CD8-positive, alpha-beta memory T cell (primary cell): ENCODE data around the gene GTF2F2. TPM values are rescaled to one million over a fixed set of nuclear protein-coding genes. Genes with fewer than 3 reads are reported as not detected.
"Not testable (repeated sequence)": the region's sequence is repeated elsewhere in the genome, so short reads cannot be mapped to it uniquely, and the experiment has no call there.

ENCODE experiments used
- CTCF ChIA-PET: fragments of 350-600 bp; sonication (Branson Sonifier 250); formaldehyde crosslinking; loops from one replicate; lab custom pipeline; 2021; ENCODE audit warnings: antibody characterized with exemption; lab: Charles Lee
- POLR2A ChIA-PET: fragments of 350-600 bp; sonication (Branson Sonifier 250); formaldehyde crosslinking; loops from one replicate; lab custom pipeline; 2021; ENCODE audit warnings: antibody characterized with exemption; lab: Charles Lee
- DNase-seq, 5 donors: peaks; one replicate each; pipeline versions ENCODE4 v3.0.0 to v3.0.0-alpha.2; 2020 to 2022; ENCODE audit warnings: mixed read lengths in 1 of 5
- H3K27ac ChIP-seq: one replicate; pipeline ENCODE4 v1.7.0; 2013; ENCODE audit warnings: low read depth, mild to moderate bottlenecking, low read length, moderate library complexity
- H3K27me3 ChIP-seq: 2 replicates; pipeline ENCODE4 v1.7.0; 2013; ENCODE audit warnings: low read length, mild to moderate bottlenecking; ENCODE audit not compliant: insufficient read depth, poor library complexity, severe bottlenecking
- H3K36me3 ChIP-seq: 2 replicates; pipeline ENCODE4 v1.7.0; 2013; ENCODE audit warnings: mild to moderate bottlenecking, low read length, moderate library complexity; ENCODE audit not compliant: insufficient read depth
- H3K4me1 ChIP-seq: 2 replicates; pipeline ENCODE4 v1.7.0; 2013; ENCODE audit warnings: mild to moderate bottlenecking, low read length, moderate library complexity; ENCODE audit not compliant: insufficient read depth
- H3K4me3 ChIP-seq: 2 replicates; pipeline ENCODE4 v1.7.0; 2013; ENCODE audit warnings: mild to moderate bottlenecking, low read length
- H3K9me3 ChIP-seq: 2 replicates; pipeline ENCODE4 v1.7.0; 2013; ENCODE audit warnings: mild to moderate bottlenecking, low read length
- H3K27ac Mint-ChIP-seq, 8 donors: one replicate each; pipeline ENCODE4 v1.8.0; 2020 to 2021; ENCODE audit warnings: mixed read lengths in 8 of 8, mild to moderate bottlenecking in 6 of 8, inconsistent platforms in 3 of 8, moderate library complexity in 3 of 8
- H3K27me3 Mint-ChIP-seq, 2 donors: one replicate each; pipeline ENCODE4 v1.8.0; 2020 to 2021; ENCODE audit warnings: mixed read lengths in 2 of 2, mild to moderate bottlenecking in 1 of 2, moderate library complexity in 1 of 2
- H3K36me3 Mint-ChIP-seq, 3 donors: one replicate each; pipeline ENCODE4 v1.8.0; 2020 to 2021; ENCODE audit warnings: mixed read lengths in 3 of 3, inconsistent platforms in 1 of 3, mild to moderate bottlenecking in 1 of 3
- H3K4me1 Mint-ChIP-seq, 3 donors: one replicate each; pipeline ENCODE4 v1.8.0; 2020 to 2021; ENCODE audit warnings: mixed read lengths in 3 of 3, inconsistent platforms in 1 of 3, mild to moderate bottlenecking in 1 of 3
- H3K4me3 Mint-ChIP-seq, 7 donors: one replicate each; pipeline ENCODE4 v1.8.0; 2020 to 2021; ENCODE audit warnings: mixed read lengths in 7 of 7, mild to moderate bottlenecking in 6 of 7, moderate library complexity in 4 of 7, inconsistent platforms in 2 of 7
- H3K9me3 Mint-ChIP-seq, 5 donors: one replicate each; pipeline ENCODE4 v1.8.0; 2020 to 2022; ENCODE audit warnings: mixed read lengths in 5 of 5, mild to moderate bottlenecking in 3 of 5, moderate library complexity in 2 of 5, inconsistent platforms in 1 of 5
- polyA plus RNA-seq: library from polyadenylated mRNA; unstranded; fragments of 300-500 nt; fragmentation: Illumina TruSeq; gene quantifications from one replicate; pipeline ENCODE4 v1.2.3, GENCODE V29; 2021
- total RNA-seq, 2 experiments: library from RNA; stranded (reverse); gene quantifications; one replicate each; pipeline ENCODE4 v1.2.3, GENCODE V29; 2021

Gene GTF2F2
- total and polyA plus RNA-seq, 3 experiments from 2014 or later = 10.4 to 29.3 (median 27.9) TPM

DNA sequence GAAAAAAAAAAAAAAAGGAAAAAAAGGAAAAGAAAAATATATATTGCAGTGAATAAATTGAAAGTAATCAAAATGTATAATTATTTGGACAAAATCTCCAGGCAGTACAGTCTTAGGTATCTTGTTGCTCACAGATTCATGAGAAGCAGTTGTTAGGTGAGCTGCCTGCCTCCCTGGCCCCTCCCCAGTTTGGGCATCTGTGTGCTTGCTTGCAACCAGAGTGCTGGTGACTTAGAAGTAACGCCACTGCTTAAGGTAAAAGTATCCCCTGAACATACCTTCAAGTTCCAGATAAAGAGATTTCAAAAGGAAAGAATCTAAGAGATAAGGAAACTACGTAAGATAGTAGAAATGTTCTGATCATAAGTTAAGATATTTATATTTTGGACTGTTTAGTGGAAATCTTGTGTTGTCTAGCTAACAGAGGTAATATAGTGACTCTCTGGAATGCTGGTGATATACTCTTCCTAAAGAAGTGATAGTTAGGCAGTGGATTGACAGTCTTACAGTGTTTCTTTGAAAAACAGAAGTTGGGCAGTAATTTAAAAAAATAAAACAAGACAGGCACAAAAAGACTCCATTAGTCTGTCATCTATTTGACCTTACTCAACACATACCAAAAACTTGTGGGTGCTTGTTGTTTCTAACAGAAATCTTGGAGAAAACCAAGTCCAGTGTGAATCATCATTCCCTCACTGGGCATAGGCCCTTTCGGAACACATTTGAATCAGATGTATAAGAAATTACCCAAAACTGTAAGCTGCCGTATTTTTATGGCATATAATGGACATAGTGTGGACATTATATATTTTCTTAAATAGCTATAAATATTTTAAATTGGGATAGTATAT, 118.9 kb downstream of the GTF2F2 start:
- H3K9me3 ChIP-seq = no peaks in the 10 kb centered on the region
- no peak for DNase-seq
- H3K27me3 Mint-ChIP-seq = no peaks in the 10 kb centered on the region
- POLR2A ChIA-PET = no interaction called here
- H3K9me3 Mint-ChIP-seq = no peaks in the 10 kb centered on the region
- H3K27ac Mint-ChIP-seq = peak overlapping the region in 1 of 8 donors; percentile 32
- no peak overlapping the region for H3K4me3 Mint-ChIP-seq
- H3K27ac ChIP-seq = no peak overlapping the region
- H3K4me1 ChIP-seq = no peaks in the 10 kb centered on the region
- no peaks in the 10 kb centered on the region for H3K27me3 ChIP-seq
- H3K4me3 ChIP-seq = no peak overlapping the region
- H3K4me1 Mint-ChIP-seq = peaks cover 3 to 9% (median 6%) of the 10 kb centered on the region in 3 donors
- H3K36me3 ChIP-seq = no peaks in the 10 kb centered on the region
- peaks cover 0 to 4% (median 2%) of the 10 kb centered on the region in 3 donors for H3K36me3 Mint-ChIP-seq
- CTCF ChIA-PET = no interaction called here

DNA sequence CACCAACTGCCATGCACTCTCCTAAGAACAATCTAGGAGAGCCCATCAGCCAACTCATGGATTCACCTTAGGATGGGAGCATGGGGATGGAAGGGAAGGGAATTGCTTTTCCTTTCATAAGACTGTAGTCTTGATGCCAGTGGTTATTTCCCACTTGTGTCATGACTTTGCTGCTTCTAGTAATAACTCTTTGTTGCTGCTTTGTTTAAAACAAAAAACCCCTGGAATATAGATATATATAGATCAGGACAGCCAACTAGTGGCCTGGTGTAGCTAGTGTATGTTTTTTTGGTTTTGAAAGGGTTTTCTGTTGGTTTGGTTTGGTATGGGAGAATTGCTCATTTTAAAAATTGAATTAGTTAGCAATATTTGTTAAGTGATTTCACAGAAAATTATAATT, 119.8 kb downstream of the GTF2F2 start:
- POLR2A ChIA-PET = no interaction called here
- no peak overlapping the region for H3K4me3 ChIP-seq

DNA sequence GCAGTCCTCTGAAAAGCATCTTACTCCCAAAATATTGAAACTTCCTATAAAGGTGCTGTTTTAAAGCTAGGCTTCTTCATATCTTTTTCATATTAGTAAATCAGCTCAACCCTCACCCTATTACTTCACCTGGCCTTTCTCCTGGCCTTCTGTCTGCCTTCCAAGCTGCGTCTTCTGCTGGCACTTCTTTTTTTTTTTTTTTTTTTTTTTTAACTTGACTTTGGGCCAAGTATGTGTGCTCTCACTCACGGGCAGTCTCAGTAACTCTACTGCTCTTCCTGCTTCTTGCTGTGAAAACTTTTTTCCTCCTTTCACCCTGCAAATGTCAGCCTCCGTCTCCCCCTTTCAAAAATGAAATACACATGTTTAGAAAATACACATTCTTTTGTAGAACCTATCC, 121.8 kb downstream of the GTF2F2 start:
- Mint-ChIP-seq H3K36me3 (peaks cover 0 to 6% (median 4%) of the 10 kb centered on the region in 3 donors), H3K4me3 (peak overlapping the region in 1 of 7 donors; percentile 15), H3K4me1 (peaks cover 3 to 9% (median 6%) of the 10 kb centered on the region in 3 donors), H3K27ac (peak overlapping the region in 1 of 8 donors; percentile 41), H3K27me3 (no peaks in the 10 kb centered on the region), H3K9me3 (no peaks in the 10 kb centered on the region)
- Histone ChIP-seq H3K27me3 (no peaks in the 10 kb centered on the region), H3K4me3 (no peak overlapping the region), H3K4me1 (no peaks in the 10 kb centered on the region), H3K36me3 (no peaks in the 10 kb centered on the region), H3K27ac (no peak overlapping the region), H3K9me3 (no peaks in the 10 kb centered on the region)
- no peak for DNase-seq
- POLR2A ChIA-PET = no interaction called here
- CTCF ChIA-PET = no interaction called here

More for the DNA sequence above, 119.8 kb downstream of the GTF2F2 start:
- H3K27ac Mint-ChIP-seq = no peak overlapping the region
- Histone ChIP-seq H3K9me3 (no peaks in the 10 kb centered on the region), H3K27me3 (no peaks in the 10 kb centered on the region), H3K36me3 (no peaks in the 10 kb centered on the region), H3K27ac (no peak overlapping the region), H3K4me1 (no peaks in the 10 kb centered on the region)
- H3K4me3 Mint-ChIP-seq = no peak overlapping the region
- CTCF ChIA-PET = no interaction called here
- peaks cover 0 to 4% (median 2%) of the 10 kb centered on the region in 3 donors for H3K36me3 Mint-ChIP-seq
- H3K9me3 Mint-ChIP-seq = no peaks in the 10 kb centered on the region
- DNase-seq = no peak
- H3K27me3 Mint-ChIP-seq = no peaks in the 10 kb centered on the region
- H3K4me1 Mint-ChIP-seq = peaks cover 3 to 9% (median 6%) of the 10 kb centered on the region in 3 donors

DNA sequence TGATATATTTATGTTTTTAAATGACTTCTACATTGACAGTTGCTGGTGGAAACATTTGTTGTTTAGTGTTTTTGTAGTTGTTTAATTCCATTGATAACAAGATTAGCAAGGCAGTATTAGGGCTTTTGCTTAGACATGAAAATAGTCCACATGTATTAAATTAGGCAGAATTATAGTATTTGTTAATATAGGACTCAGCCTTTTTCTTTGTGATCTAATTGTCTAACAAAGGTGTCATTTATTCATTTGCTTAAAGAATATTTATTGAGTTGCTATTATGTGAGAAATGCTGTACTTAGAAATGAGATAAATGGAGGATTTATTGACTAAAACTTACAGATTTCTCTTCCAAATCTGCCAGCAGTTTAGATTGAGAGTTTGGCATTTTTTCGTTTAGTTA, 122.2 kb downstream of the GTF2F2 start:
- no peak for DNase-seq
- Mint-ChIP-seq H3K36me3 (peaks cover 0 to 6% (median 4%) of the 10 kb centered on the region in 3 donors), H3K4me3 (no peak overlapping the region), H3K9me3 (no peaks in the 10 kb centered on the region), H3K27ac (peak overlapping the region in 1 of 8 donors; percentile 41), H3K4me1 (peaks cover 3 to 9% (median 6%) of the 10 kb centered on the region in 3 donors), H3K27me3 (no peaks in the 10 kb centered on the region)
- Histone ChIP-seq H3K9me3 (no peaks in the 10 kb centered on the region), H3K27me3 (no peaks in the 10 kb centered on the region), H3K4me3 (no peak overlapping the region), H3K4me1 (no peaks in the 10 kb centered on the region), H3K27ac (no peak overlapping the region), H3K36me3 (no peaks in the 10 kb centered on the region)
- ChIA-PET CTCF (no interaction called here), POLR2A (no interaction called here)

DNA sequence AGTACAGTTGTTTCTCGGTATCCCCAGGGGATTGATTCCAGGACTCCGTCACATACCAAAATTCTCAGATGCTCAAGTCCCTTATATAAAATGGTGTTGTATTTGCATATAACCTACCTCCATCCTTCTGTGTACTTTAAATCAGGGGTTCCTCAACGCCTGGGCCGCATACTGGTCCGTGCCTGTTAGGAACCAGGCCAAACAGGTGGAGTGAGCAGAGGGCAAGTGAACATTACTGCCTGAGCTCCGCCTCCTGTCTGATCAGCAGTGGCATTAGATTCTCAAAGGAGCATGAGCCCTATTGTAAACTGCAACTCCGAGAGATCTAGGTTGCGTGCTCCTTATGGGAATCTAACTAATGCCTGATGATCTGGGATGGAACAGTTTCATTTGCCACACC, 122.8 kb downstream of the GTF2F2 start:
- Mint-ChIP-seq H3K36me3 (peaks cover 0 to 6% (median 4%) of the 10 kb centered on the region in 3 donors), H3K4me1 (peaks cover 3 to 9% (median 6%) of the 10 kb centered on the region in 3 donors), H3K27ac (peak overlapping the region in 1 of 8 donors; percentile 18), H3K4me3 (no peak overlapping the region), H3K27me3 (no peaks in the 10 kb centered on the region), H3K9me3 (no peaks in the 10 kb centered on the region)
- H3K4me3 ChIP-seq = no peak overlapping the region
- no peaks in the 10 kb centered on the region for H3K27me3 ChIP-seq
- H3K4me1 ChIP-seq = no peaks in the 10 kb centered on the region
- CTCF ChIA-PET = no interaction called here
- POLR2A ChIA-PET = no interaction called here
- H3K36me3 ChIP-seq = no peaks in the 10 kb centered on the region
- no peak for DNase-seq
- no peak overlapping the region for H3K27ac ChIP-seq
- no peaks in the 10 kb centered on the region for H3K9me3 ChIP-seq

DNA sequence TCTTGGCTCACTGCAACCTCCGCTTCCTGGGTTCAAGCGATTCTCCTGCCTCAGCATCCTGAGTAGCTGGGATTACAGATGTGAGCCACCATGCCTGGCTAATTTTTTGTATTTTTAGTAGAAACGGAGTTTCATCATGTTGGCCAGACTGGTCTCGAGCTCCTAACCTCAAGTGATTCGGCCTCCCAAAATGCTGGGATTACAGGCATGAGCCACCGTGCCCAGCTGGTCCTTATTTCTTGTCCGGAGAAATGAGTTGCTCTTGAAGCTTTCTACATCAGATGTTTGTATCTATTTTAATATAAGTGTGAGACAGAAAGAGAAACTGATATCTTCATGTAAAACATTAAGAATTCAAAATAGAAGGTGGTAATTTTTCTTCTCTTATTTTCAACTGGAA, 124.4 kb downstream of the GTF2F2 start:
- H3K27me3 ChIP-seq, POLR2A ChIA-PET, H3K27ac Mint-ChIP-seq, H3K36me3 Mint-ChIP-seq, H3K27me3 Mint-ChIP-seq, H3K27ac ChIP-seq, H3K4me1 Mint-ChIP-seq, H3K36me3 ChIP-seq, H3K9me3 ChIP-seq, DNase-seq, H3K4me3 ChIP-seq, H3K4me3 Mint-ChIP-seq, H3K9me3 Mint-ChIP-seq, H3K4me1 ChIP-seq: not testable (repeated sequence)
- CTCF ChIA-PET = interaction anchor here (1.5 kb wide), 1 partner anchor 13 kb away, joined by 5 read pairs; no protein-coding TSS in a partner anchor

DNA sequence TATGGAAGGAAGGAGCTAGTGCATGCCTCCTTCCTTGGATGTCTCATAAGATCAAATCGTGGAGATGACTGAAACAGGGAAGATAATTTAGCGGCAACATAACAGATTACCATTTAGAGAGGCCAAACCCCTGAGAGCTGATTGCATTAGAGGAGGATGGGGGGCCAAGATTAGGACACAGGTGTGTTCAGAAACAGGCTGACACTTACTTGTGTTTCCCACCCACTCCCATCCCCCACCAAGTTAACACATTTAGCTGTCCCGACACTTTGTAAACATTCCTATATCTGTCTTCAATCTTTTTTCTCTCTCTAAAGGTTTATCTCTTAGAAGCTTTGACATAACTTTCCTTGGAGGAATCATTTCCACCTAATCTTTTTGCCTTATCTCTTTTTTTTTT, 129.4 kb downstream of the GTF2F2 start:
- no peaks in the 10 kb centered on the region for H3K9me3 ChIP-seq
- no peak overlapping the region for H3K4me3 Mint-ChIP-seq
- no peak overlapping the region for H3K4me3 ChIP-seq
- H3K4me1 ChIP-seq = no peaks in the 10 kb centered on the region
- no peaks in the 10 kb centered on the region for H3K27me3 ChIP-seq
- no peak overlapping the region for H3K27ac ChIP-seq
- DNase-seq = no peak
- no peaks in the 10 kb centered on the region for H3K9me3 Mint-ChIP-seq
- POLR2A ChIA-PET = interaction anchor here (0.6 kb wide), 1 partner anchor 68 kb away, joined by 3 read pairs; no protein-coding TSS in a partner anchor
- CTCF ChIA-PET = no interaction called here
- no peaks in the 10 kb centered on the region for H3K36me3 ChIP-seq
- H3K4me1 Mint-ChIP-seq = no peaks in the 10 kb centered on the region
- no peak overlapping the region for H3K27ac Mint-ChIP-seq
- H3K36me3 Mint-ChIP-seq = peaks cover 4 to 33% (median 8%) of the 10 kb centered on the region in 3 donors
- H3K27me3 Mint-ChIP-seq = no peaks in the 10 kb centered on the region

DNA sequence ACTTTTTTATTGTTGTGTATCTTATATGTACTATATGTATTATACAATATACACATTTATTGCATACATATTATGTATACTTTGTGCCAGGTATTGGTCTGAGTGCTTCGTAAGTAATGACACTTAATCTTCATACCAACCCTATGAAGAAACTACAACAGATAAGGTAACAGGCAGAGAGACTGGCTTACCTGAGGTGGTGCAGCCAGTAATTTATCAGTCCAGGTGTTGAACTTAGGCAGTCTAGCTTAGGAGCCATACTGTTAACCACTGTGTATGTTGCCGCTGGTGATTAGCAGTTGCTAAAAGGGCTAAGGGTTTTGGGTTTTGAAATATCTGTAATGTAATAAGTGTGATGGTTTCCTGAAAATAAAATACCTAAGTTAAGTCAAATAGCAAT, 134.1 kb downstream of the GTF2F2 start:
- H3K9me3 ChIP-seq = no peaks in the 10 kb centered on the region
- Mint-ChIP-seq H3K9me3 (no peaks in the 10 kb centered on the region), H3K27me3 (no peaks in the 10 kb centered on the region), H3K4me1 (peaks cover 4 to 19% (median 12%) of the 10 kb centered on the region in 3 donors), H3K36me3 (peaks cover 4 to 40% (median 9%) of the 10 kb centered on the region in 3 donors), H3K4me3 (no peak overlapping the region), H3K27ac (no peak overlapping the region)
- no peaks in the 10 kb centered on the region for H3K27me3 ChIP-seq
- no peak overlapping the region for H3K27ac ChIP-seq
- H3K4me1 ChIP-seq = no peaks in the 10 kb centered on the region
- DNase-seq = no peak
- ChIA-PET POLR2A (no interaction called here), CTCF (no interaction called here)
- no peaks in the 10 kb centered on the region for H3K36me3 ChIP-seq
- H3K4me3 ChIP-seq = no peak overlapping the region
